Esophagus squamous epithelium (tissue), 5 donors: ENCODE measurements around the gene CFAP20. TPM values are rescaled to one million over a fixed set of nuclear protein-coding genes. Genes with fewer than 3 reads are reported as not detected.
A peak's percentile ranks its signal among the peaks of the same experiment; 100 is the strongest.

Source experiments
- DNase-seq: peaks from one replicate; lab custom pipeline; 2025; lab: John Stamatoyannopoulos, UW
- H3K27ac ChIP-seq, 4 donors: fragments of 200-600 bp; sonication (generic); one replicate each; pipeline ENCODE4 v1.5.1; 2016 to 2019; ENCODE audit warnings: mild to moderate bottlenecking in 1 of 4
- H3K27me3 ChIP-seq, 4 donors: fragments of 200-600 bp; sonication (generic); 1 replicate in 3 of 4; 2 replicates in 1 of 4; pipeline versions ENCODE4 v1.5.1 to v1.6.0; 2017 to 2021; ENCODE audit warnings: antibody characterized with exemption in 1 of 4
- H3K36me3 ChIP-seq, 3 donors: fragments of 200-600 bp; sonication (generic); one replicate each; pipeline ENCODE4 v1.5.1; 2016 to 2019
- H3K4me1 ChIP-seq, 3 donors: fragments of 200-600 bp; sonication (generic); one replicate each; pipeline ENCODE4 v1.5.1; 2017 to 2019
- H3K4me3 ChIP-seq, 4 donors: fragments of 200-600 bp; sonication (generic); 1 replicate in 3 of 4; 2 replicates in 1 of 4; pipeline ENCODE4 v1.5.1; 2016 to 2019; ENCODE audit warnings: mild to moderate bottlenecking in 2 of 4, moderate library complexity in 1 of 4
- H3K9me3 ChIP-seq, 3 donors: fragments of 200-600 bp; sonication (generic); one replicate each; pipeline ENCODE4 v1.5.1; 2016 to 2019
- POLR2A ChIP-seq, 4 donors: fragments of 450-650 bp; IDR thresholded peaks; one replicate each; pipeline ENCODE4 v1.6.1; 2017; ENCODE audit warnings: antibody characterized with exemption in 4 of 4, mild to moderate bottlenecking in 4 of 4, moderate library complexity in 3 of 4
- WGBS, 2 donors: methylation state at CpG; one replicate each; pipeline ENCODE4 v1.1.5; 2018; 5-methylcytosine and 5-hydroxymethylcytosine counted together
- intact Hi-C: fragments of 100-400 bp; cut with DNase I; formaldehyde crosslinking; loops from one replicate; pipeline ENCODE4 v1.15.0; 2022
- total RNA-seq, 4 donors: library from RNA; depleted of rRNA; stranded (reverse); fragments of >200 nt; gene quantifications; one replicate each; pipeline ENCODE4 v1.1.0, GENCODE V29; 2016
- TF ChIP-seq, protein P1 (sequence below), 6 experiments: fragments of 450-650 bp in 4 of 6; fragments of 200-600 bp in 2 of 6; sonication (generic) in 2 of 6; IDR thresholded peaks; one replicate each; pipeline ENCODE4 v1.5.1; 2016 to 2019; ENCODE audit warnings: antibody characterized with exemption in 6 of 6, mild to moderate bottlenecking in 4 of 6, moderate library complexity in 4 of 6
- donor health status: DM: yes; HTN: yes; CAD: no.

CFAP20 gene
- total RNA-seq, 4 donors from 2014 or later = 26.9 to 33.6 (median 32.0) TPM

- no peak for TF ChIP-seq POLR2A (IDR thresholded peaks at IDR 0.05)
- TF ChIP-seq, protein P1, sequence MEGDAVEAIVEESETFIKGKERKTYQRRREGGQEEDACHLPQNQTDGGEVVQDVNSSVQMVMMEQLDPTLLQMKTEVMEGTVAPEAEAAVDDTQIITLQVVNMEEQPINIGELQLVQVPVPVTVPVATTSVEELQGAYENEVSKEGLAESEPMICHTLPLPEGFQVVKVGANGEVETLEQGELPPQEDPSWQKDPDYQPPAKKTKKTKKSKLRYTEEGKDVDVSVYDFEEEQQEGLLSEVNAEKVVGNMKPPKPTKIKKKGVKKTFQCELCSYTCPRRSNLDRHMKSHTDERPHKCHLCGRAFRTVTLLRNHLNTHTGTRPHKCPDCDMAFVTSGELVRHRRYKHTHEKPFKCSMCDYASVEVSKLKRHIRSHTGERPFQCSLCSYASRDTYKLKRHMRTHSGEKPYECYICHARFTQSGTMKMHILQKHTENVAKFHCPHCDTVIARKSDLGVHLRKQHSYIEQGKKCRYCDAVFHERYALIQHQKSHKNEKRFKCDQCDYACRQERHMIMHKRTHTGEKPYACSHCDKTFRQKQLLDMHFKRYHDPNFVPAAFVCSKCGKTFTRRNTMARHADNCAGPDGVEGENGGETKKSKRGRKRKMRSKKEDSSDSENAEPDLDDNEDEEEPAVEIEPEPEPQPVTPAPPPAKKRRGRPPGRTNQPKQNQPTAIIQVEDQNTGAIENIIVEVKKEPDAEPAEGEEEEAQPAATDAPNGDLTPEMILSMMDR (IDR thresholded peaks at IDR 0.05) = no peak
- intact Hi-C loops = no loop called here
- WGBS, 2 donors = 83% methylated on average over 8 to 15 of the region's 23 CpGs
- no peaks in the 10 kb centered on the region for H3K9me3 ChIP-seq
- no peaks in the 10 kb centered on the region for H3K27me3 ChIP-seq
- H3K4me1 ChIP-seq = peaks cover 2 to 44% (median 17%) of the 10 kb centered on the region in 3 donors
- no peak overlapping the region for H3K4me3 ChIP-seq
- peaks cover 19 to 49% (median 22%) of the 10 kb centered on the region in 3 donors for H3K36me3 ChIP-seq
- peak overlapping the region in 2 of 4 donors; percentile 12 to 55 for H3K27ac ChIP-seq
- DNase-seq = no peak
Measured at GRCh38 chr16:58114827-58115825, 14.1 kb downstream of the CFAP20 start.

- H3K27ac ChIP-seq = no peak overlapping the region
- no peak overlapping the region for H3K4me3 ChIP-seq
- no peaks in the 10 kb centered on the region for H3K27me3 ChIP-seq
- 77 to 79% methylated on average over 2 to 3 of the region's 3 CpGs for WGBS, 2 donors
- peaks cover 19 to 42% (median 21%) of the 10 kb centered on the region in 3 donors for H3K36me3 ChIP-seq
- intact Hi-C loops = no loop called here
- no peak for TF ChIP-seq POLR2A (IDR thresholded peaks at IDR 0.05)
- TF ChIP-seq, protein P1 (IDR thresholded peaks at IDR 0.05) = no peak
- no peak for DNase-seq
- H3K4me1 ChIP-seq = peaks cover 0 to 12% (median 0%) of the 10 kb centered on the region in 3 donors
- no peaks in the 10 kb centered on the region for H3K9me3 ChIP-seq
Measured at GRCh38 chr16:58111302-58111627, 17.9 kb downstream of the CFAP20 start.

GRCh38 chr16:58110571-58111301 lies 18.4 kb downstream of the CFAP20 start:
- Histone ChIP-seq H3K4me3 (no peak overlapping the region), H3K27ac (no peak overlapping the region), H3K4me1 (peaks cover 0 to 6% (median 0%) of the 10 kb centered on the region in 3 donors), H3K36me3 (peaks cover 16 to 37% (median 19%) of the 10 kb centered on the region in 3 donors), H3K27me3 (no peaks in the 10 kb centered on the region), H3K9me3 (no peaks in the 10 kb centered on the region)
- no peak for TF ChIP-seq POLR2A (IDR thresholded peaks at IDR 0.05)
- TF ChIP-seq, protein P1 (IDR thresholded peaks at IDR 0.05) = no peak
- WGBS, 2 donors = 62 to 65% methylated on average over 8 to 12 of the region's 12 CpGs
- no peak for DNase-seq
- intact Hi-C loops = no loop called here

GRCh38 chr16:58109881-58110280 lies 19.3 kb downstream of the CFAP20 start:
- Histone ChIP-seq H3K9me3 (no peaks in the 10 kb centered on the region), H3K4me3 (no peak overlapping the region), H3K27me3 (no peaks in the 10 kb centered on the region), H3K27ac (no peak overlapping the region), H3K4me1 (no peaks in the 10 kb centered on the region), H3K36me3 (peaks cover 13 to 29% (median 17%) of the 10 kb centered on the region in 3 donors)
- 94 to 100% methylated on average over 2 of the region's 2 CpGs for WGBS, 2 donors
- TF ChIP-seq POLR2A (IDR thresholded peaks at IDR 0.05) = no peak
- TF ChIP-seq, protein P1 (IDR thresholded peaks at IDR 0.05) = no peak
- intact Hi-C loops = no loop called here
- DNase-seq = no peak
